GM18507 (cell line): ENCODE measurements around the gene ALKBH3.

Experiments
- DNase-seq: peaks from one replicate; pipeline ENCODE4 v3.0.0; 2011; ENCODE audit warnings: low read depth; ENCODE audit not compliant: insufficient read length; ENCODE audit errors: extremely low spot score
- FAIRE-seq: peaks from 2 replicates; lab custom pipeline; 2011; peaks lifted over from hg19 to GRCh38; lab: Jason Lieb, UNC

The ALKBH3 gene

GRCh38 chr11:43919852-43920597 is 39.4 kb downstream of the ALKBH3 start:
- no peak for FAIRE-seq
- DNase-seq, result no peak

- DNase-seq (no peak), FAIRE-seq (no peak)
These were observed 40.2 kb downstream of the ALKBH3 start for GRCh38 chr11:43920598-43921419.

GRCh38 chr11:43921561-43922294 is 41.1 kb downstream of the ALKBH3 start:
- DNase-seq (no peak), FAIRE-seq (peak; percentile 36)

- no peak for FAIRE-seq
- DNase-seq, result no peak
These were observed 41.6 kb downstream of the ALKBH3 start for GRCh38 chr11:43922295-43922648.

GRCh38 chr11:43922744-43923405 is 42.2 kb downstream of the ALKBH3 start:
- FAIRE-seq, result no peak
- no peak for DNase-seq

GRCh38 chr11:43923406-43924111 is 42.9 kb downstream of the ALKBH3 start:
- DNase-seq (no peak), FAIRE-seq (no peak)

- FAIRE-seq (no peak), DNase-seq (no peak)
These were observed 43.7 kb downstream of the ALKBH3 start for GRCh38 chr11:43924112-43924855.

GRCh38 chr11:43925063-43925931 is 44.7 kb downstream of the ALKBH3 start:
- FAIRE-seq (no peak), DNase-seq (no peak)

- FAIRE-seq, result no peak
These were observed 45.4 kb downstream of the ALKBH3 start for GRCh38 chr11:43925932-43926505.

GRCh38 chr11:43927070-43927469 is 46.4 kb downstream of the ALKBH3 start:
- no peak for FAIRE-seq

More at GRCh38 chr11:43925932-43926505, 45.4 kb downstream of the ALKBH3 start:
- DNase-seq, result no peak

GRCh38 chr11:43927925-43928707 is 47.5 kb downstream of the ALKBH3 start:
- DNase-seq, result no peak

More at GRCh38 chr11:43927070-43927469, 46.4 kb downstream of the ALKBH3 start:
- no peak for DNase-seq

GRCh38 chr11:43928721-43929120 is 48.1 kb downstream of the ALKBH3 start:
- DNase-seq, result no peak
- FAIRE-seq, result no peak

More at GRCh38 chr11:43927925-43928707, 47.5 kb downstream of the ALKBH3 start:
- FAIRE-seq, result no peak

GRCh38 chr11:43930868-43931716 is 50.5 kb downstream of the ALKBH3 start:
- DNase-seq, result no peak

GRCh38 chr11:43931717-43932039 is 51.0 kb downstream of the ALKBH3 start:
- DNase-seq, result no peak
- no peak for FAIRE-seq

More at GRCh38 chr11:43930868-43931716, 50.5 kb downstream of the ALKBH3 start:
- no peak for FAIRE-seq

GRCh38 chr11:43933226-43933607 is 52.6 kb downstream of the ALKBH3 start:
- FAIRE-seq, result no peak
- DNase-seq, result no peak
